ENCODE data around the gene FADS6.

Gene FADS6

GRCh38 chr17:74848656-74849399, 44.6 kb downstream of the FADS6 start:
- Mint-ChIP-seq H3K27ac (no peak overlapping the region), H3K9me3 (no peaks in the 10 kb centered on the region), H3K36me3 (ENCODE audit: low read depth) (peaks cover 3% of the 10 kb centered on the region), H3K27me3 (ENCODE audit: low read depth) (peaks cover 26% of the 10 kb centered on the region), H3K4me1 (ENCODE audit: low read depth) (peaks cover 9% of the 10 kb centered on the region), H3K4me3 (no peak overlapping the region)

GRCh38 chr17:74846621-74847020, 46.8 kb downstream of the FADS6 start:
- H3K9me3 Mint-ChIP-seq = no peaks in the 10 kb centered on the region
- H3K36me3 Mint-ChIP-seq (ENCODE audit: low read depth) = peaks cover 3% of the 10 kb centered on the region
- no peak overlapping the region for H3K4me3 Mint-ChIP-seq
- peaks cover 25% of the 10 kb centered on the region for H3K27me3 Mint-ChIP-seq (ENCODE audit: low read depth)
- H3K27ac Mint-ChIP-seq = no peak overlapping the region
- H3K4me1 Mint-ChIP-seq (ENCODE audit: low read depth) = no peaks in the 10 kb centered on the region

DNA sequence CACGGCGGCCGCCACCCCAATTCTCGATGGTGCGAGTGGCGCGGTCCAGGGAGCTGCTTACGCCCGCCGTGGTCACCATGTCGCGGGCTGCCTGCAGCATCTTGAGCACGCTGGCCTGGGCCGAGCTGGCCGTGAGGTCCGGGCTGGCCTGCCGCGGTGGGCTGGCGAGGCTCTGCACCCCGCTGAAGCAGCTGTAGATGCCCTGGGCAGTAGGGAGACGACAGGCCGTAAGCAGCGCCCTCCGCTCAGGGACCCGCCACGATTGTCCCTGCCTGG, 50.1 kb downstream of the FADS6 start:
- Mint-ChIP-seq H3K27ac (no peak overlapping the region), H3K9me3 (no peaks in the 10 kb centered on the region), H3K36me3 (ENCODE audit: low read depth) (peaks cover 3% of the 10 kb centered on the region), H3K4me3 (no peak overlapping the region), H3K4me1 (ENCODE audit: low read depth) (peaks cover 7% of the 10 kb centered on the region), H3K27me3 (ENCODE audit: low read depth) (peaks cover 25% of the 10 kb centered on the region)

GRCh38 chr17:74842599-74843351, 50.7 kb downstream of the FADS6 start:
- H3K4me3 Mint-ChIP-seq = no peak overlapping the region
- H3K27me3 Mint-ChIP-seq (ENCODE audit: low read depth) = peaks cover 25% of the 10 kb centered on the region
- H3K4me1 Mint-ChIP-seq (ENCODE audit: low read depth) = peaks cover 7% of the 10 kb centered on the region
- no peaks in the 10 kb centered on the region for H3K9me3 Mint-ChIP-seq
- H3K27ac Mint-ChIP-seq = no peak overlapping the region
- peaks cover 3% of the 10 kb centered on the region for H3K36me3 Mint-ChIP-seq (ENCODE audit: low read depth)

GRCh38 chr17:74842146-74842598, 51.3 kb downstream of the FADS6 start:
- H3K36me3 Mint-ChIP-seq (ENCODE audit: low read depth) = peaks cover 3% of the 10 kb centered on the region
- no peaks in the 10 kb centered on the region for H3K9me3 Mint-ChIP-seq
- H3K4me1 Mint-ChIP-seq (ENCODE audit: low read depth) = peaks cover 7% of the 10 kb centered on the region
- H3K4me3 Mint-ChIP-seq = no peak overlapping the region
- H3K27ac Mint-ChIP-seq = no peak overlapping the region
- peaks cover 25% of the 10 kb centered on the region for H3K27me3 Mint-ChIP-seq (ENCODE audit: low read depth)

GRCh38 chr17:74840989-74841666, 52.3 kb downstream of the FADS6 start:
- H3K4me3 Mint-ChIP-seq = no peak overlapping the region
- H3K9me3 Mint-ChIP-seq = no peaks in the 10 kb centered on the region
- H3K36me3 Mint-ChIP-seq (ENCODE audit: low read depth) = peaks cover 5% of the 10 kb centered on the region
- no peak overlapping the region for H3K27ac Mint-ChIP-seq
- H3K4me1 Mint-ChIP-seq (ENCODE audit: low read depth) = peaks cover 7% of the 10 kb centered on the region
- H3K27me3 Mint-ChIP-seq (ENCODE audit: low read depth) = peaks cover 25% of the 10 kb centered on the region

DNA sequence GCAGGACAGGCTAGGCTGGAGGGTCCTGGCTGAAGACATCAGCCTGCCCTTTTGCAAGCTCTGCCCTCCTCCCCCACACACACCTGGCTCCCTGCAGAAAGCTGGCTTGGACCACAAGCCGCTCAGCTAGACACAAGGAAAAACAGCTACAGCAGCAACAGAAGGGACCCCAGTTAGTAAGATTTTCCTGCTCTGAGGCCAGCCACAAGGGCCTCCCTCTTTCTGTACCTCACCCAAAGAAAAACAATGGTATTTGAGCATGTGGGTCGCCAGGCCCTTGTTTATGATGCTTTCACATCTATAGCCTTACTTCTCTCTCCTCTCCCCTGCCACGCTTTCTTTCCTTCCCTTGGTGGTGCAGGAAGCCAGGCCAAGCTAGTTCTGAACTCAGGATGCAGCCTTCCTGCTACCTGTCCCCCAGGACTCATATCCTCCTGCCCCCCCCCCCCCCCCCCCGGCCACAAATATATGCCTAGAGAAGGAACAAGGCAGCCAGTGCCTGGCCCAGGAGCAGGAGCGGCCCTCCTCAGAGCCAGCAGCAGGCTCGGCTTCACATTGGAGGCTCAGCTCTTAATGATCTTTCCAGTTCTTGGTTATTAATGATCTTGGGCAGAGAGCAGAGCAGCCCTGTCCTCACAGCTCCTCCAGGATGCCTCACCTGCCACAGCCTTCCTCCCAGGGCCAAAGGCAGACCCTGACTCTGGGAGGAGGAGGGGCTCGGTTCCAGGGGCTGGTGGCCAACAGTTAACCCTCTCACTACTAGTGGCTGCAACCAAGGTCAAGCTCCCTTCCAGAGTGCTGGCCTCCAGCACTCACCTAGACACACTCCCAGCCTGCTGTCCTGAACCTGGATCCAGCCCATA, 53.2 kb downstream of the FADS6 start:
- H3K4me1 Mint-ChIP-seq (ENCODE audit: low read depth) = peaks cover 7% of the 10 kb centered on the region
- H3K36me3 Mint-ChIP-seq (ENCODE audit: low read depth) = peaks cover 5% of the 10 kb centered on the region
- H3K4me3 Mint-ChIP-seq = no peak overlapping the region
- peak overlapping the region; percentile 36 for H3K27ac Mint-ChIP-seq
- no peaks in the 10 kb centered on the region for H3K9me3 Mint-ChIP-seq
- peaks cover 25% of the 10 kb centered on the region for H3K27me3 Mint-ChIP-seq (ENCODE audit: low read depth)

DNA sequence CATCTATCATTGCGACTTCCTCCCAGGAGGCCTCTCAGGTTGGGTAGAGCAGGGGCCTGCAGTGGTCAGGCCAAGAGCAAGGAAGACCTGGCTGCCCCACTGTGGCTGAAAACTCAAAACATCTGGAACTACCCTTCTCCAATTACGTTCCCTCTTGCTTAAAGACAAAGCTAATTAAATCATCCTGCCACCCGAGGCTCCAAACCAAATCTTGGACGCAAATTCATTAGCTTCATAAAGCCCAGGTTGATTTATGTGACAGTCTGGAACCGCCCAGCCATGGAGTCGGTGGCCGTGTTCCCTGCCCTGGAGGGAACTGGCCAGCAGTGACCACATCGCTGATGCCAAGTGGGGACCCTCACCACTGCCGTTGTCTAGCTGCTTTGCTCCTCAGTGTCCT, 55.2 kb downstream of the FADS6 start:
- peaks cover 12% of the 10 kb centered on the region for H3K27me3 Mint-ChIP-seq (ENCODE audit: low read depth)
- H3K9me3 Mint-ChIP-seq = no peaks in the 10 kb centered on the region
- no peak overlapping the region for H3K27ac Mint-ChIP-seq
- H3K4me3 Mint-ChIP-seq = no peak overlapping the region
- peaks cover 7% of the 10 kb centered on the region for H3K4me1 Mint-ChIP-seq (ENCODE audit: low read depth)
- peaks cover 2% of the 10 kb centered on the region for H3K36me3 Mint-ChIP-seq (ENCODE audit: low read depth)

- H3K27me3 Mint-ChIP-seq (ENCODE audit: low read depth) = peaks cover 8% of the 10 kb centered on the region
- H3K36me3 Mint-ChIP-seq (ENCODE audit: low read depth) = peaks cover 2% of the 10 kb centered on the region
- H3K4me1 Mint-ChIP-seq (ENCODE audit: low read depth) = peaks cover 7% of the 10 kb centered on the region
- no peak overlapping the region for H3K4me3 Mint-ChIP-seq
- H3K27ac Mint-ChIP-seq = no peak overlapping the region
- no peaks in the 10 kb centered on the region for H3K9me3 Mint-ChIP-seq
These were observed 56.6 kb downstream of the FADS6 start for GRCh38 chr17:74836691-74837467.

DNA sequence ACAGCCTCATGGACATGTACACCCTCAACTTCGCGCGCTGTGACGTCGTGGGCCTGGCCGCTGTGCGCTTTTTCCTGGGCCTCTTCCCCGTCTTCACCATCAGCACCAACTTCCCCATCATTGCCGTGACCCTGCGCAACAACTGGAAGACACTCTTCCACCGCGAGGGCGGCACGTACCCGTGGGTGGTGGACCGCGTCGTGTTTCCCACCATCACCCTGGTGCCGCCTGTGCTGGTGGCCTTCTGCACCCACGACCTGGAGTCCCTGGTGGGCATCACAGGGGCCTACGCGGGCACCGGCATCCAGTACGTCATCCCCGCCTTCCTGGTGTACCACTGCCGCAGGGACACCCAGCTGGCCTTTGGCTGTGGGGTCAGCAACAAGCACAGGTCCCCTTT, 57.2 kb downstream of the FADS6 start:
- Mint-ChIP-seq H3K27me3 (ENCODE audit: low read depth) (peaks cover 3% of the 10 kb centered on the region), H3K36me3 (ENCODE audit: low read depth) (peaks cover 2% of the 10 kb centered on the region), H3K9me3 (no peaks in the 10 kb centered on the region)

DNA sequence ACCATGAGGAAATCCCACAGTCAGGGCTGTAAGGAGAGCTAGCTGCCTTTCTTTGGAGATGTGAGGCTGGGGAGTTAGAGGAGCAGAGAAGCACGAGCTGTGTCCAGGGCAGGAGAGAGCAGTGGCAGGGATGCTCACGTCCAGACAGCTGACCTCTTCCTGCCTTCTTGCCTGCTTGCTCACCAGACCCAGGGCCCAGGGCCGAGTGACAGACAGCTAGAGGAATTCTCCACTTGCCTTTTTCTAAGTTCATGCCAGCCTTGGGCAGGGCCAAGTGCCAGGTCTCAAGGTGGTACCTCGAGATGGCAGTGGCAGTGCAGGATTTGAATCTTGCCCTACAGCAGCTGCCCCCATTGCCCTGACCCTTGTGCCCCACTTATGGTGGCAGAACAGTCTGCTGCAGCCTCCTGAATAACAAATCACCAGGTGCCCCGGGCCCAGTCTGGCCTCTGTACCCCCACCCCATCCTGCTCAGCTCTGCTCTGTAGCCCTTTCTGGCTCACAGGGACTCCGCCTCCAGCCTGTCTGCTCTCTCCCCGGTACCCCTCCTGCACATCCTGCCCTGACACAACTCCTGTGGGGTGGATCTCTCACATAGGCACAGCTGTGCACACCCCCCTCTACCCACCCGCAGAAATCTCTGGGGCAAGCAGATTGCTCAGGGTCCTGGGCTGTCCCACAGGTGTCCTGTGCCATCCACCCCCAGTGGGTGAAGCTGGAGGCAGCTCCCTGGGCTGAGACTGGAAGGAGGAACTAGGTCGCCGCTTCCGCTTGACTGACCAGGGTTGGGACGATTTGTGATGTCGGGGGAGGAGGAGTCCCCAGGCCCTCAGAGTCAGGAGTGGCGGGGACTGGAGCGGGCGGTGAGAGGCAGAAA, 59.7 kb downstream of the FADS6 start:
- no peak overlapping the region for H3K27ac Mint-ChIP-seq
- no peaks in the 10 kb centered on the region for H3K9me3 Mint-ChIP-seq
- no peaks in the 10 kb centered on the region for H3K4me1 Mint-ChIP-seq (ENCODE audit: low read depth)
- no peaks in the 10 kb centered on the region for H3K27me3 Mint-ChIP-seq (ENCODE audit: low read depth)
- no peak overlapping the region for H3K4me3 Mint-ChIP-seq
- peaks cover 2% of the 10 kb centered on the region for H3K36me3 Mint-ChIP-seq (ENCODE audit: low read depth)

More for the DNA sequence above, 57.2 kb downstream of the FADS6 start:
- H3K4me3 Mint-ChIP-seq = no peak overlapping the region
- H3K27ac Mint-ChIP-seq = no peak overlapping the region
- H3K4me1 Mint-ChIP-seq (ENCODE audit: low read depth) = peaks cover 7% of the 10 kb centered on the region

DNA sequence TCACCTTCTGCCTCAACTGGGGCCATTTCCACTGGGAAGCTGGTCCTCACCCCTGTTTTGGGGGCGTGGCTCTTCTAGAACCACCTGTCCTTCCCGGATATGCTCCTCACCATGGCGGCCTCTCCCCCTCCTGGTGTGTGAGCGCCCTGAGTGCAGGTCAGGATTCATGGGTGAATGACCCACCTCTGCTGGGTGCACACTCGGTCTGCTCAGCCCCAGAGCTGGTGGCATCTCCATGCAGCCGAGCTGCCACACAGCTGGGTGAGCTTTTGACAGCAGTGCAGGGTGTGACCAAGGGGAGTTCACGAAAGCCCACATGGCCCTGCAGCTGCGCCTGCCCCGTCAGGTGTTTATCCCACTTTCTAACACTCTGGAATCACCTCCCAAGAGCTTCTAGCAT, 61.0 kb downstream of the FADS6 start:
- Mint-ChIP-seq H3K27me3 (ENCODE audit: low read depth) (no peaks in the 10 kb centered on the region), H3K36me3 (ENCODE audit: low read depth) (peaks cover 2% of the 10 kb centered on the region), H3K27ac (no peak overlapping the region), H3K4me3 (no peak overlapping the region), H3K9me3 (no peaks in the 10 kb centered on the region), H3K4me1 (ENCODE audit: low read depth) (no peaks in the 10 kb centered on the region)

Measured in T-helper 1 cell treated with Interleukin-12 subunit alpha and Interleukin-12 subunit beta and Interleukin-4 antibody, amounts not matched to agents 30 μg/mL and 1 μg/mL, for 36 hours (primary cell).